SK-N-MC (cell line): ENCODE data around the gene TBC1D17.

Source experiments
- EZH2 ChIP-seq: fragments of 200-600 bp; sonication (generic); IDR thresholded peaks from one replicate; pipeline ENCODE4 v1.6.1; 2017; ENCODE audit warnings: antibody characterized with exemption
- FOXP2 ChIP-seq: optimal IDR thresholded peaks from 2 replicates; pipeline ENCODE3; 2011; ENCODE audit warnings: mild to moderate bottlenecking, moderate library complexity; ENCODE audit not compliant: insufficient read depth; ENCODE audit errors: extremely low read length, control extremely low read depth
- POLR2AphosphoS5 ChIP-seq: IDR thresholded peaks from 2 replicates; pipeline ENCODE4 v1.6.1; 2012; ENCODE audit warnings: mild to moderate bottlenecking, low read depth, low read length, borderline replicate concordance

DNA sequence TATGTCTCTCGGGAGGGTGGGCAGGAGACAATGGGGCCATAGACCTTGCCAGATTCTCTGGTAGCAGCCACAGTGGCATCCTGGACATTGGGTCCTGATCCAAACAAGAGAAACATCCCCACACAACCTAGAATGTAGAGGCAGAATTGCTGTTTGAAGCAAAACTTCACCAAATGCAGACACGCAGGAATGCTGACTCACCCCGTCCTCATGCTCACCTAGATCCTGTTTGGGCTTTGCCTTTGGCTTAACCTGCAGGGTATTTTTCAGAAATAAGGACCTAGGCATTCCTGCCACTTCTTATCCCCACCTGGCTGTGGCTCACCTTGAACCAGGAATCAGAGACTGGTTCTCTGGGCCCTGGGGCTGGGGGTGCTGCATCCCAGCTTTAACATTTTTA, 7.3 kb downstream of the TBC1D17 start:
- TF ChIP-seq EZH2 = no peak
- TF ChIP-seq FOXP2 = no peak
- no peak for TF ChIP-seq POLR2AphosphoS5
